Tibial nerve (tissue), 4 donors: ENCODE measurements around the gene AKT2. TPM values are rescaled to one million over a fixed set of nuclear protein-coding genes. Genes with fewer than 3 reads are reported as not detected.

Experiments
- DNase-seq, 2 donors: peaks; one replicate each; pipeline ENCODE4 v3.0.0-alpha.2; 2019; ENCODE audit warnings: low spot score in 2 of 2
- H3K27ac ChIP-seq, 4 donors: fragments of 200-600 bp; sonication (generic) in 3 of 4; one replicate each; pipeline ENCODE4 v1.5.1; 2017 to 2019; ENCODE audit warnings: mild to moderate bottlenecking in 1 of 4
- H3K27me3 ChIP-seq, 2 donors: fragments of 200-600 bp; sonication (generic) in 1 of 2; one replicate each; pipeline versions ENCODE4 v1.5.1 to v1.6.0; 2017 to 2019
- H3K36me3 ChIP-seq, 3 donors: fragments of 200-600 bp; sonication (generic); one replicate each; pipeline ENCODE4 v1.5.1; 2018 to 2019
- H3K4me1 ChIP-seq, 4 donors: fragments of 200-600 bp; sonication (generic) in 3 of 4; one replicate each; pipeline ENCODE4 v1.5.1; 2017 to 2019
- H3K4me3 ChIP-seq, 4 donors: fragments of 200-600 bp; sonication (generic) in 3 of 4; one replicate each; pipeline ENCODE4 v1.5.1; 2017 to 2019; ENCODE audit warnings: mild to moderate bottlenecking in 1 of 4, moderate library complexity in 1 of 4
- H3K9me3 ChIP-seq, 4 donors: fragments of 200-600 bp; sonication (generic) in 3 of 4; one replicate each; pipeline ENCODE4 v1.5.1; 2017 to 2019
- EP300 ChIP-seq, 2 donors: sonication (generic); formaldehyde crosslinking; IDR thresholded peaks; one replicate each; pipeline ENCODE4 v1.6.1; 2017; ENCODE audit warnings: antibody characterized with exemption in 2 of 2, mild to moderate bottlenecking in 1 of 2
- POLR2A ChIP-seq, 2 donors: fragments of 450-650 bp; IDR thresholded peaks; one replicate each; pipeline ENCODE4 v1.6.1; 2017; ENCODE audit warnings: antibody characterized with exemption in 2 of 2, mild to moderate bottlenecking in 2 of 2, moderate library complexity in 2 of 2
- WGBS, 2 donors: methylation state at CpG; one replicate each; pipeline ENCODE4 v1.1.5; 2018; 5-methylcytosine and 5-hydroxymethylcytosine counted together
- total RNA-seq, 4 donors: library from RNA; depleted of rRNA; stranded (reverse); fragments of >200 nt; gene quantifications; one replicate each; pipeline ENCODE4 v1.1.0, GENCODE V29; 2016
- TF ChIP-seq, protein P1 (sequence below), 5 experiments: fragments of 200-600 bp in 3 of 5; fragments of 450-650 bp in 2 of 5; sonication (generic) in 3 of 5; IDR thresholded peaks; one replicate each; pipeline ENCODE4 v1.5.1; 2016 to 2019; ENCODE audit warnings: antibody characterized with exemption in 5 of 5, mild to moderate bottlenecking in 3 of 5, moderate library complexity in 2 of 5

AKT2 gene
- total RNA-seq, 4 donors from 2014 or later = 93.3 to 161 (median 121) TPM

GRCh38 chr19:40229926-40230417 is 55.2 kb downstream of the AKT2 start:
- TF ChIP-seq EP300 (IDR thresholded peaks at IDR 0.05) (no peak), POLR2A (IDR thresholded peaks at IDR 0.05) (no peak)
- TF ChIP-seq, protein P1, sequence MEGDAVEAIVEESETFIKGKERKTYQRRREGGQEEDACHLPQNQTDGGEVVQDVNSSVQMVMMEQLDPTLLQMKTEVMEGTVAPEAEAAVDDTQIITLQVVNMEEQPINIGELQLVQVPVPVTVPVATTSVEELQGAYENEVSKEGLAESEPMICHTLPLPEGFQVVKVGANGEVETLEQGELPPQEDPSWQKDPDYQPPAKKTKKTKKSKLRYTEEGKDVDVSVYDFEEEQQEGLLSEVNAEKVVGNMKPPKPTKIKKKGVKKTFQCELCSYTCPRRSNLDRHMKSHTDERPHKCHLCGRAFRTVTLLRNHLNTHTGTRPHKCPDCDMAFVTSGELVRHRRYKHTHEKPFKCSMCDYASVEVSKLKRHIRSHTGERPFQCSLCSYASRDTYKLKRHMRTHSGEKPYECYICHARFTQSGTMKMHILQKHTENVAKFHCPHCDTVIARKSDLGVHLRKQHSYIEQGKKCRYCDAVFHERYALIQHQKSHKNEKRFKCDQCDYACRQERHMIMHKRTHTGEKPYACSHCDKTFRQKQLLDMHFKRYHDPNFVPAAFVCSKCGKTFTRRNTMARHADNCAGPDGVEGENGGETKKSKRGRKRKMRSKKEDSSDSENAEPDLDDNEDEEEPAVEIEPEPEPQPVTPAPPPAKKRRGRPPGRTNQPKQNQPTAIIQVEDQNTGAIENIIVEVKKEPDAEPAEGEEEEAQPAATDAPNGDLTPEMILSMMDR (IDR thresholded peaks at IDR 0.05) = no peak
- Histone ChIP-seq H3K4me3 (no peak overlapping the region), H3K9me3 (no peaks in the 10 kb centered on the region), H3K27me3 (peaks cover 0 to 24% of the 10 kb centered on the region in 2 donors), H3K36me3 (peaks cover 3 to 28% (median 5%) of the 10 kb centered on the region in 3 donors), H3K4me1 (peaks cover 0 to 50% (median 16%) of the 10 kb centered on the region in 4 donors), H3K27ac (no peak overlapping the region)
- 60 to 65% methylated on average over 4 of the region's 4 CpGs for WGBS, 2 donors
- no peak for DNase-seq

DNA sequence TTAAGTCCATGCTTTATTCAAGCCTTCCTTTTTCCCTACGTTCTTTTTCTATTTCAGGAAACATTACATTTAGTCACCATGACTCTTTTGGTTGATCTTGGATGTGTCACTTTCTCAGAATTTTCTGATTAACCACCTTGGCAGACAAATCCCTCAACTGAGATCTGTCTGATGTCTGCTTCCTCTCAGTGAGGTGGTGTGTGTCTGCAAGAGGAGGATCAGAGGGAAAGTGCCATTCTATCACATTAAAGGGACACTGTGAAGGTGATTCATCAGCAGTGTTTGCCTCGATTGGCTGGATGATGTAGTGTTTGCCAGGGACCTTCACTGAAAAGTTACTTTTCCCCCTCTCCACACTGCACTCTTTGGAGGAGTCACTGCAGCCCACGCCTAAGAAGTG is 55.7 kb downstream of the AKT2 start:
- TF ChIP-seq POLR2A (IDR thresholded peaks at IDR 0.05) = no peak
- H3K4me1 ChIP-seq = peaks cover 0 to 50% (median 16%) of the 10 kb centered on the region in 4 donors
- WGBS, 2 donors = 40 to 42% methylated on average over 3 of the region's 3 CpGs
- no peak overlapping the region for H3K4me3 ChIP-seq
- peaks cover 0 to 23% (median under 1%) of the 10 kb centered on the region in 3 donors for H3K36me3 ChIP-seq
- no peak overlapping the region for H3K27ac ChIP-seq
- no peak for DNase-seq
- H3K9me3 ChIP-seq = no peaks in the 10 kb centered on the region
- H3K27me3 ChIP-seq = peaks cover 0 to 29% of the 10 kb centered on the region in 2 donors

GRCh38 chr19:40228863-40229262 is 56.3 kb downstream of the AKT2 start:
- TF ChIP-seq EP300 (IDR thresholded peaks at IDR 0.05) (no peak), POLR2A (IDR thresholded peaks at IDR 0.05) (no peak)
- TF ChIP-seq, protein P1 (IDR thresholded peaks at IDR 0.05) = no peak
- Histone ChIP-seq H3K27ac (no peak overlapping the region), H3K36me3 (peaks cover 0 to 17% (median 0%) of the 10 kb centered on the region in 3 donors), H3K4me1 (peaks cover 0 to 50% (median 16%) of the 10 kb centered on the region in 4 donors), H3K27me3 (peaks cover 0 to 35% of the 10 kb centered on the region in 2 donors), H3K4me3 (no peak overlapping the region), H3K9me3 (no peaks in the 10 kb centered on the region)
- no peak for DNase-seq
- WGBS, 2 donors = 86 to 87% methylated on average over 5 of the region's 5 CpGs

GRCh38 chr19:40228346-40228745 is 56.8 kb downstream of the AKT2 start:
- Histone ChIP-seq H3K36me3 (peaks cover 0 to 12% (median 0%) of the 10 kb centered on the region in 3 donors), H3K4me3 (no peak overlapping the region), H3K9me3 (no peaks in the 10 kb centered on the region), H3K27me3 (peaks cover 0 to 41% of the 10 kb centered on the region in 2 donors), H3K4me1 (peaks cover 0 to 54% (median 16%) of the 10 kb centered on the region in 4 donors), H3K27ac (no peak overlapping the region)
- 56 to 59% methylated on average over 10 of the region's 10 CpGs for WGBS, 2 donors
- DNase-seq = no peak
- TF ChIP-seq, protein P1 (IDR thresholded peaks at IDR 0.05) = no peak
- TF ChIP-seq POLR2A (IDR thresholded peaks at IDR 0.05) = no peak
- no peak for TF ChIP-seq EP300 (IDR thresholded peaks at IDR 0.05)

DNA sequence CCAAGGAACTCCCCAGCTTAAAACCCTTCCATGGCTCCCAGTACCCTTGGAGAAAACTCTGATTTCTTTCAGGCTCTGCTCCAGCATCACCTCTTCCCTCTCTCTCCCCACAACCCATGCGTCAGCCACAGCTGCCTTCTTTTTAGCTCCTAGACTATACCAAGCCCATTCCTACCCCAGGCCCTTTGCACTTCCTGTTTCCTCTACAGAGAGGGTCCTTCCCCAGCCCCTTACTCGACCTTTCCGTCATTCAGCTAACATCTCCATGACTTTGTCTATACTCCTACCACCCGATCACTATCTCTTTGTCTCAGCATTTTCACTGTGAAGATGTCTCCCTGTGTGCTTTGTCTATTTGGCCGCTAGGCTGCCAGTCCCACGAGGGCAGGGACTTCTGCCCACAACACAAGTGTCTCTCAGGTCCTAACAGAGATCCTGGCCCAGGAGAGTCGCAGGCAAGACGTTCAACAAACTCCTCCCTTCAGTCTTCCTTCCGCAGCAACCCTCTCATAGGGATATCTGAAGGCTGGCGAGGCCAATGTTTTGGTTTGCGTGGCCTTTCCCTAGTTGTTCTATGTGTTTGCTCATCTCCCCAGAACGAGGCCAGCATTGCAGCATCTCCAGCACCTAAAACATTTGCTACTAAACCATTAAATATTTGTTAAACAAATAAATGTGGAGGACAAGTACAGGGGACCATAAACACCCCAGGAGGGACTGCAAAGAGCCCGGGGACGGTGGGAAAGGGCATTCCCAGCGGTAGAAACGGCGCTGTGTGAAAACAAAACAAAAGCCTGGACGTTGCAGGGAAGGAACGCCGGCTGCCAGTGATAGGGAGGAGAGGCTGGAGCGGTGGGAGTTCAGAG is 59.5 kb downstream of the AKT2 start:
- peaks cover 0 to 56% of the 10 kb centered on the region in 2 donors for H3K27me3 ChIP-seq
- 20 to 23% methylated on average over 21 of the region's 21 CpGs for WGBS, 2 donors
- H3K36me3 ChIP-seq = no peaks in the 10 kb centered on the region
- no peaks in the 10 kb centered on the region for H3K9me3 ChIP-seq
- H3K4me1 ChIP-seq = peaks cover 0 to 31% (median 3%) of the 10 kb centered on the region in 4 donors
- H3K27ac ChIP-seq = no peak overlapping the region
- DNase-seq = no peak
- TF ChIP-seq, protein P1 (IDR thresholded peaks at IDR 0.05) = no peak
- TF ChIP-seq EP300 (IDR thresholded peaks at IDR 0.05) (no peak), POLR2A (IDR thresholded peaks at IDR 0.05) (no peak)
- peak overlapping the region; percentile 0 to 38 (median 12) for H3K4me3 ChIP-seq
